IMR-90 (cell line): ENCODE results near the gene FBXW4. TPM values are rescaled to one million over a fixed set of nuclear protein-coding genes. Genes with fewer than 3 reads are reported as not detected.

Experiments
- ATAC-seq: fragments of 200-7000 bp; cut with Tn5 transposase; 2 replicates; pipeline ENCODE4 v1.9.1; 2020; ENCODE audit warnings: low read depth, mild to moderate bottlenecking, moderate library complexity
- BruUV-seq: library from RNA; stranded (reverse); fragments of 400-500 nt; replicated peaks from 2 replicates; lab custom pipeline; 2021; lab: Mats Ljungman, UMichigan
- CTCF ChIA-PET: fragments of 300-600 bp; formaldehyde crosslinking; extraction: SDS; loops from one replicate; lab custom pipeline; 2021; ENCODE audit warnings: antibody characterized with exemption; lab: Yijun Ruan, JAX
- POLR2A ChIA-PET: fragments of 300-600 bp; sonication (Branson Sonifier 250); formaldehyde crosslinking; loops from one replicate; lab custom pipeline; 2022; ENCODE audit warnings: antibody characterized with exemption; ENCODE audit not compliant: unreplicated experiment; lab: Charles Lee
- DNase-seq: peaks from one replicate; pipeline ENCODE4 v3.0.0; 2013
- H2AFZ ChIP-seq: replicated peaks from 2 replicates; pipeline ENCODE3; 2013; ENCODE audit warnings: low read length, mild to moderate bottlenecking; ENCODE audit not compliant: poor library complexity
- H2AK5ac ChIP-seq: 2 replicates; pipeline ENCODE4 v1.6.1; 2013; ENCODE audit warnings: low read depth, low read length, inconsistent platforms
- H2AK9ac ChIP-seq: replicated peaks from 2 replicates; pipeline ENCODE3; 2013; ENCODE audit warnings: mild to moderate bottlenecking, low read depth, low read length, moderate library complexity; ENCODE audit not compliant: poor library complexity
- H2BK120ac ChIP-seq: 2 replicates; pipeline ENCODE4 v1.6.1; 2013; ENCODE audit warnings: low read depth, low read length, inconsistent platforms
- H2BK15ac ChIP-seq: 3 replicates; pipeline ENCODE4 v1.6.1; 2013; ENCODE audit warnings: low read depth, low read length, inconsistent platforms
- H2BK20ac ChIP-seq: 2 replicates; pipeline ENCODE4 v1.6.1; 2013; ENCODE audit warnings: low read depth, mild to moderate bottlenecking, inconsistent platforms, low read length, moderate library complexity
- H2BK5ac ChIP-seq: 2 replicates; pipeline ENCODE4 v1.6.1; 2013; ENCODE audit warnings: mild to moderate bottlenecking, low read depth, low read length, inconsistent platforms; ENCODE audit not compliant: poor library complexity, severe bottlenecking
- H3K14ac ChIP-seq: replicated peaks from 2 replicates; pipeline ENCODE4 v1.6.1; 2013; ENCODE audit warnings: low read depth, low read length, inconsistent platforms
- H3K18ac ChIP-seq: 2 replicates; pipeline ENCODE4 v1.6.1; 2013; ENCODE audit warnings: low read depth, low read length, control low read depth
- H3K23ac ChIP-seq: 2 replicates; pipeline ENCODE4 v1.6.1; 2013; ENCODE audit warnings: low read depth, low read length, inconsistent platforms
- H3K27ac ChIP-seq: 2 replicates; pipeline ENCODE4 v1.5.1; 2013; ENCODE audit warnings: mild to moderate bottlenecking, control low read depth, low read length; ENCODE audit not compliant: insufficient read depth
- H3K27me3 ChIP-seq: 2 replicates; pipeline ENCODE4 v1.6.1; 2013; ENCODE audit warnings: low read length; ENCODE audit not compliant: control insufficient read depth, insufficient read depth
- H3K36me3 ChIP-seq: 2 replicates; pipeline ENCODE4 v1.6.1; 2013; ENCODE audit warnings: low read length, mixed read lengths; ENCODE audit not compliant: control insufficient read depth, insufficient read depth
- H3K4ac ChIP-seq: 2 replicates; pipeline ENCODE4 v1.6.1; 2013; ENCODE audit warnings: low read depth, low read length, inconsistent platforms
- H3K4me1 ChIP-seq: 2 replicates; pipeline ENCODE4 v1.6.1; 2013; ENCODE audit warnings: low read length, mixed read lengths; ENCODE audit not compliant: control insufficient read depth, insufficient read depth
- H3K4me2 ChIP-seq: 2 replicates; pipeline ENCODE4 v1.6.1; 2013; ENCODE audit warnings: low read depth, mild to moderate bottlenecking, control low read depth, low read length, moderate library complexity
- H3K4me3 ChIP-seq: 2 replicates; pipeline ENCODE4 v1.5.1; 2013; ENCODE audit warnings: low read depth, mild to moderate bottlenecking, control low read depth, low read length, moderate library complexity; ENCODE audit not compliant: insufficient read depth
- H3K56ac ChIP-seq: 2 replicates; pipeline ENCODE4 v1.6.1; 2013; ENCODE audit warnings: low read length, inconsistent platforms; ENCODE audit not compliant: insufficient read depth; ENCODE audit errors: extremely low read depth
- H3K79me1 ChIP-seq, 2 experiments: 2 replicates each; pipeline ENCODE4 v1.6.1; 2013; ENCODE audit warnings: low read length in 2 of 2, inconsistent platforms in 1 of 2, low read depth in 1 of 2
- H3K9ac ChIP-seq: 2 replicates; pipeline ENCODE4 v1.6.1; 2013; ENCODE audit warnings: low read depth, low read length, control low read depth
- H3K9me1 ChIP-seq: 2 replicates; pipeline ENCODE4 v1.6.1; 2013; ENCODE audit warnings: low read length, inconsistent platforms; ENCODE audit not compliant: insufficient read depth
- H3K9me3 ChIP-seq: 2 replicates; pipeline ENCODE4 v1.6.1; 2013; ENCODE audit warnings: low read length; ENCODE audit not compliant: control insufficient read depth, insufficient read depth
- H4K20me1 ChIP-seq: 2 replicates; pipeline ENCODE4 v1.6.1; 2013; ENCODE audit warnings: low read length, inconsistent platforms; ENCODE audit not compliant: insufficient read depth
- H4K5ac ChIP-seq: 2 replicates; pipeline ENCODE4 v1.6.1; 2013; ENCODE audit warnings: mild to moderate bottlenecking, low read depth, low read length, control low read depth
- H4K8ac ChIP-seq, 2 experiments: 2 replicates each; pipeline ENCODE4 v1.6.1; 2013; ENCODE audit warnings: low read depth in 2 of 2, low read length in 2 of 2, control low read depth in 1 of 2, inconsistent platforms in 1 of 2
- H4K91ac ChIP-seq: 2 replicates; pipeline ENCODE4 v1.6.1; 2013; ENCODE audit warnings: low read depth, low read length, inconsistent platforms; ENCODE audit not compliant: insufficient read depth
- MXI1 ChIP-seq: IDR thresholded peaks from 2 replicates; pipeline ENCODE4 v1.6.1; 2012; ENCODE audit warnings: low read depth, mild to moderate bottlenecking, low read length, moderate library complexity, borderline replicate concordance
- NFE2L2 ChIP-seq: fragments of 150-350 bp; IDR thresholded peaks from 2 replicates; pipeline ENCODE4 v1.6.1; 2016; ENCODE audit warnings: low read depth, mild to moderate bottlenecking, low read length
- RAD21 ChIP-seq: IDR thresholded peaks from 2 replicates; pipeline ENCODE4 v1.6.1; 2012; ENCODE audit warnings: low read length, improper control_type of control experiment
- WGBS, 2 experiments: methylation state at CpG; one replicate each; pipeline versions ENCODE4 v1.1.5 to v1.1.7; 2013; ENCODE audit warnings: missing lambda C conversion rate in 2 of 2; ENCODE audit not compliant: insufficient read length in 1 of 2; ENCODE audit errors: extremely low coverage in 2 of 2; 5-methylcytosine and 5-hydroxymethylcytosine counted together
- dilution Hi-C: fragments of 300-500 bp; cut with HindIII; formaldehyde crosslinking; loops from one replicate; pipeline ENCODE4 v1.14.3; 2018; ENCODE audit warnings: low sequenced_read_pairs; ENCODE audit not compliant: unreplicated experiment
- in situ Hi-C: fragments of 300-500 bp; cut with MboI; formaldehyde crosslinking; loops from 3 replicates; pipeline ENCODE4 v1.14.3; 2019; ENCODE audit warnings: low sequenced_read_pairs, inconsistent platforms, mixed read lengths
- intact Hi-C: fragments of 100-400 bp; cut with micrococcal nuclease; formaldehyde crosslinking; loops from 2 replicates; pipeline ENCODE4 v1.10.0; 2022
- polyA plus RNA-seq, 3 experiments: library from polyadenylated mRNA; depleted of rRNA; stranded (reverse); fragments of >200 nt; gene quantifications; 2 replicates each; pipeline ENCODE4 v1.2.3, GENCODE V29; 2012; ENCODE audit warnings: low replicate concordance in 1 of 3
- total RNA-seq: library from RNA; depleted of rRNA; stranded (reverse); fragments of >200 nt; gene quantifications from 2 replicates; pipeline ENCODE4 v1.2.3, GENCODE V29; 2012
- TF ChIP-seq, protein P1 (sequence below): fragments of 150-350 bp; IDR thresholded peaks from 2 replicates; pipeline ENCODE4 v1.6.1; 2017; ENCODE audit warnings: mild to moderate bottlenecking, antibody characterized with exemption, low read length, low read depth
- TF ChIP-seq, protein P2 (sequence below): fragments of 150-350 bp; IDR thresholded peaks from 2 replicates; pipeline ENCODE4 v1.6.1; 2016; ENCODE audit warnings: low read depth, mild to moderate bottlenecking, low read length, moderate library complexity, borderline replicate concordance

FBXW4 gene
- total and polyA plus RNA-seq, 2 of the 4 experiments (the other 2 are of a cell fraction), result 19.3 to 26.7 TPM

DNA sequence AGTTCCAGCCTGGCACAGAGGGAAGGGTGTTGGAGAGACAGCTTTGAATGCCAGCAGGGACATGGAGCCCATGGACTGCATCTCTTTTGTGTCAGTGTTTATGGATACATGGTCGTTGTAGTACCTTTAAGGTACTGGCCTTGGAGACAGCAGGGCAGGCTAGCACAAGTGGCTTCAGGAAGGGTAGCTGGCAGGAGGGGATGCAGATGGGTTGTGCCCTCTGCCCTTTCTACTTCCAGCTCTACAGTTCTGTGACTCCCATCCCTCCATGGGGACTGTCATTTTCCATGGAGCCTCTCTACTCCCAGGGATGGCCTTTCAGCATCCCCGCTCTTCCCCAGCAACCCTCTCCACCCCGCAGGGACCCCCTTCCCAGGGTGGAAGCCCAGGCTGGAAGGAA is 132.0 kb downstream of the FBXW4 start:
- peaks cover 2% of the 10 kb centered on the region; the same call in 1 of the 2 replicates for H3K4me1 ChIP-seq
- dilution Hi-C loops, result no loop called here
- no peak overlapping the region for H2AK9ac ChIP-seq
- no peaks in the 10 kb centered on the region for H3K36me3 ChIP-seq
- peaks cover 5% of the 10 kb centered on the region for H3K9me1 ChIP-seq
- H3K56ac ChIP-seq, result no peak overlapping the region
- H2BK20ac ChIP-seq, result no peak overlapping the region
- no CpG with 5 or more reads among the region's 3 CpGs for WGBS, 2 experiments
- ChIA-PET CTCF (interaction anchor here (0.6 kb wide), 1 partner anchor 96 kb away, joined by 9 read pairs; no protein-coding TSS in a partner anchor), POLR2A (no interaction called here)
- H3K4me3 ChIP-seq, result no peak overlapping the region
- H2AK5ac ChIP-seq, result no peak overlapping the region
- no peak overlapping the region for H3K14ac ChIP-seq
- H4K91ac ChIP-seq, result no peak overlapping the region
- no peaks in the 10 kb centered on the region for H3K79me1 ChIP-seq
- H2AFZ ChIP-seq, result no peak overlapping the region
- H3K4me2 ChIP-seq, result no peak overlapping the region
- H3K27ac ChIP-seq, result no peak overlapping the region
- no peak overlapping the region for H2BK5ac ChIP-seq
- no peak overlapping the region for H3K4ac ChIP-seq
- H4K20me1 ChIP-seq, result no peaks in the 10 kb centered on the region
- no peaks in the 10 kb centered on the region for H3K9me3 ChIP-seq
- no peak overlapping the region for H4K5ac ChIP-seq
- DNase-seq (no peak), ATAC-seq (no peak)
- no peak overlapping the region for H3K23ac ChIP-seq
- no peak overlapping the region for H2BK15ac ChIP-seq
- no peak overlapping the region for H2BK120ac ChIP-seq
- peaks cover 27% of the 10 kb centered on the region for H3K27me3 ChIP-seq
- no peak overlapping the region for H3K18ac ChIP-seq
- no peak overlapping the region for H4K8ac ChIP-seq
- BruUV-seq, result no TSS peak
- in situ Hi-C loops, result no loop called here
- intact Hi-C loops, result no loop called here
- no peak overlapping the region for H3K9ac ChIP-seq
- TF ChIP-seq, protein P1, sequence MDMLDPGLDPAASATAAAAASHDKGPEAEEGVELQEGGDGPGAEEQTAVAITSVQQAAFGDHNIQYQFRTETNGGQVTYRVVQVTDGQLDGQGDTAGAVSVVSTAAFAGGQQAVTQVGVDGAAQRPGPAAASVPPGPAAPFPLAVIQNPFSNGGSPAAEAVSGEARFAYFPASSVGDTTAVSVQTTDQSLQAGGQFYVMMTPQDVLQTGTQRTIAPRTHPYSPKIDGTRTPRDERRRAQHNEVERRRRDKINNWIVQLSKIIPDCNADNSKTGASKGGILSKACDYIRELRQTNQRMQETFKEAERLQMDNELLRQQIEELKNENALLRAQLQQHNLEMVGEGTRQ, result no peak
- TF ChIP-seq RAD21 (no peak), MXI1 (no peak), NFE2L2 (no peak)
- TF ChIP-seq, protein P2, sequence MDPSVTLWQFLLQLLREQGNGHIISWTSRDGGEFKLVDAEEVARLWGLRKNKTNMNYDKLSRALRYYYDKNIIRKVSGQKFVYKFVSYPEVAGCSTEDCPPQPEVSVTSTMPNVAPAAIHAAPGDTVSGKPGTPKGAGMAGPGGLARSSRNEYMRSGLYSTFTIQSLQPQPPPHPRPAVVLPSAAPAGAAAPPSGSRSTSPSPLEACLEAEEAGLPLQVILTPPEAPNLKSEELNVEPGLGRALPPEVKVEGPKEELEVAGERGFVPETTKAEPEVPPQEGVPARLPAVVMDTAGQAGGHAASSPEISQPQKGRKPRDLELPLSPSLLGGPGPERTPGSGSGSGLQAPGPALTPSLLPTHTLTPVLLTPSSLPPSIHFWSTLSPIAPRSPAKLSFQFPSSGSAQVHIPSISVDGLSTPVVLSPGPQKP, result no peak
